ENCODE results near the gene OGFOD3. TPM values are rescaled to one million over a fixed set of nuclear protein-coding genes. Genes with fewer than 3 reads are reported as not detected.

Gene OGFOD3
- total RNA-seq, 1 experiment from 2014 or later, result 26.6 TPM

DNA sequence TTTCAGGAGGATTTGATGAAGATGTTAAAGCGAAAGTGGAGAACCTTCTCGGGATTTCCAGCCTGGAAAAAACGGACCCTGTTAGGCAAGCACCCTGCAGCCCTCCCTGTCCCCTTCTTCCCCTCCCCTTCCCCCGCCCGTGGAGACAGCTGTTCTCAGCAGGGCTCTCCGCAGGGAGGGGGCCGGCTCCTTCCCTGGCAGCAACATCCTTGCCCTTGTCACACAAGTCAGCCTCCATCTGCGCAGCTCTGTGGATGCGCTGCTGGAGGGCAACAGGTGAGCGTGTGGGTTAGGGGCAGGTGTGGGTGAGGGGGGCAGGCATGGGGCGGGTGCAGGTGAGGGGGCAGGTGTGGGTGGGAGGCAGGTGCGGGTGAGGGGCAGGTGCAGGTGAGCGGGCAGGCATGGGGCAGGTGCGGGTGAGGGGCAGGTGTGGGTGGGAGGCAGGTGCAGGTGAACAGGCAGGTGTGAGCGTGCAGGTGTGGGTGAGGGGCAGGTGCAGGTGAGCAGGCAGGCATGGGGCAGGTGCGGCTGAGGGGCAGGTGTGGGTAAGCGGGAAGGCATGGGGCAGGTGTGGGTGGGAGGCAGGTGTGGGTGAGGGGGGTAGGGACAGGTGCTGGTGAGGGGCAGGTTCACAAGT lies 22.7 kb upstream of the OGFOD3 start:
- H3K9me3 ChIP-seq (ENCODE audit: insufficient read depth, low read depth), result no peaks in the 10 kb centered on the region
- H3K79me2 ChIP-seq (ENCODE audit: low read depth), result no peaks in the 10 kb centered on the region
- H3K27ac ChIP-seq, result no peak overlapping the region
- H3K4me2 ChIP-seq, result no peak overlapping the region
- no peak for TF ChIP-seq EZH2 (IDR thresholded peaks at IDR 0.05; ENCODE audit: low read depth)
- TF ChIP-seq, protein P1, sequence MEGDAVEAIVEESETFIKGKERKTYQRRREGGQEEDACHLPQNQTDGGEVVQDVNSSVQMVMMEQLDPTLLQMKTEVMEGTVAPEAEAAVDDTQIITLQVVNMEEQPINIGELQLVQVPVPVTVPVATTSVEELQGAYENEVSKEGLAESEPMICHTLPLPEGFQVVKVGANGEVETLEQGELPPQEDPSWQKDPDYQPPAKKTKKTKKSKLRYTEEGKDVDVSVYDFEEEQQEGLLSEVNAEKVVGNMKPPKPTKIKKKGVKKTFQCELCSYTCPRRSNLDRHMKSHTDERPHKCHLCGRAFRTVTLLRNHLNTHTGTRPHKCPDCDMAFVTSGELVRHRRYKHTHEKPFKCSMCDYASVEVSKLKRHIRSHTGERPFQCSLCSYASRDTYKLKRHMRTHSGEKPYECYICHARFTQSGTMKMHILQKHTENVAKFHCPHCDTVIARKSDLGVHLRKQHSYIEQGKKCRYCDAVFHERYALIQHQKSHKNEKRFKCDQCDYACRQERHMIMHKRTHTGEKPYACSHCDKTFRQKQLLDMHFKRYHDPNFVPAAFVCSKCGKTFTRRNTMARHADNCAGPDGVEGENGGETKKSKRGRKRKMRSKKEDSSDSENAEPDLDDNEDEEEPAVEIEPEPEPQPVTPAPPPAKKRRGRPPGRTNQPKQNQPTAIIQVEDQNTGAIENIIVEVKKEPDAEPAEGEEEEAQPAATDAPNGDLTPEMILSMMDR (conservative IDR thresholded peaks at IDR 0.05), result no peak
- POLR2A ChIA-PET (ENCODE audit: unreplicated experiment), result no interaction called here
- H3K36me3 ChIP-seq (ENCODE audit: low read depth), result no peaks in the 10 kb centered on the region
- no peak overlapping the region for H3K4me3 ChIP-seq
- no peak for DNase-seq
- CTCF ChIA-PET, result no interaction called here
- H2AFZ ChIP-seq, result no peak overlapping the region
- intact Hi-C loops (cut with micrococcal nuclease; ENCODE audit: unreplicated experiment), result no loop called here
- H3K27me3 ChIP-seq (ENCODE audit: insufficient read depth, low read depth), result no peaks in the 10 kb centered on the region
- no peaks in the 10 kb centered on the region for H4K20me1 ChIP-seq (ENCODE audit: insufficient read depth)
- H3K9me2 ChIP-seq (ENCODE audit: insufficient read depth), result no peaks in the 10 kb centered on the region
- BruUV-seq (replicated peaks), result no TSS peak
- no peaks in the 10 kb centered on the region for H3K4me1 ChIP-seq (replicated peaks; ENCODE audit: insufficient read depth)
- H3F3A ChIP-seq (ENCODE audit: insufficient read depth, low read depth), result no peaks in the 10 kb centered on the region

DNA sequence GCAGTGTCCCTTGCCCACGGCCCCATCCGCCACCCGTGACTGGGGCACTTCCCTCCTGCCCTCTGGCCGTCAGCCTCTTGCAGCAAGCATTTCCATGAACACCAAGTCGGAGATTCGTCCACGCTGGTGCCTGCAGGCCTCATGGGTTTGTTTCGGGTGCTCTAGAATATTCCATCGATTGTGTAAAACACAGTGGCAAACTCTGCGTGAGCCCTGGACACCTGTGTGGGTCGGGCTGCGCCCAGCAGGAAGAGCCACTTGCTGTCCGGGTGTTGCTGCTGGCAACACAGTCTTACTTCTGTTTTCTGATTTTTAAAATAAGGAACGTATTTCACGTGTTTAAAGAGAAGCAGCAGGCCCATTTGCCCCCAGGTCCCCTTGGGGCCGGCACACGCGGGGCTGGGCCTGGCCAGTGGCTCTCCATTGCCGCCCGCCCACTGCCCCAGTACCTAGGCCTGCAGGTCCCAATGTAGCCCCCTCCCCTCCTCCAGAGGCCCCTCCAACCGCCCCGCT lies 22.1 kb upstream of the OGFOD3 start:
- CTCF ChIA-PET, result no interaction called here
- POLR2A ChIA-PET (ENCODE audit: unreplicated experiment), result no interaction called here
- no TSS peak for BruUV-seq (replicated peaks)

DNA sequence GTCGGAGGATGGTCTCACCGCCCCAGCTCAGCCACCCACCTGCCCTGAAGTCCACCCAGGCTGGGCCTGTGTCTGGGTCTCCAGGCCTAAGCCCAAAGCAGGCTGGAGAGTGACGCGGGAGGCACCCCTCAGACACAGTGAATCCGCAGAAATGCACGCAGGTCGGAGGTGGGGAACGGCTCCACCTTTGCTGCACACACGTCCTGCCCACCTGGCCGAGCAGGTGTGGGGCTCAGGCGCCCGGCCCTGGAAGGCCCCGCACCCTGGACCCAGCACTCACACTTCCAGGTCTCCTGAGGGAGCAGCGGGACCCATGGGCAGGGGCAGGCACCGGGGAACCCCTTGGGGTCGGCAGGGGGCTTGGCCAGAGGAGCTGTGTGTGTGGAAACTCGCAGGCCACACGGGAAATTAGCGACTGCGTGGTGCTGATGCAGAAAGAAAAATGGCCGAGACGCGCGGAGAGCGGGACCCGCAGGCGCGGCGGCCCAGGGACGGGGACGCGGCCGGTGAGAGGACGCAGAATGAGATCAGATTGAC lies 21.5 kb upstream of the OGFOD3 start:
- POLR2A ChIA-PET (ENCODE audit: unreplicated experiment), result no interaction called here
- Histone ChIP-seq H3K9me2 (ENCODE audit: insufficient read depth) (no peaks in the 10 kb centered on the region), H3K4me2 (no peak overlapping the region), H4K20me1 (ENCODE audit: insufficient read depth) (no peaks in the 10 kb centered on the region), H3K27ac (no peak overlapping the region), H3K4me1 (replicated peaks; ENCODE audit: insufficient read depth) (no peaks in the 10 kb centered on the region), H3K36me3 (ENCODE audit: low read depth) (no peaks in the 10 kb centered on the region), H3K79me2 (ENCODE audit: low read depth) (no peaks in the 10 kb centered on the region), H3K4me3 (no peak overlapping the region), H2AFZ (no peak overlapping the region), H3K27me3 (ENCODE audit: insufficient read depth, low read depth) (no peaks in the 10 kb centered on the region), H3K9me3 (ENCODE audit: insufficient read depth, low read depth) (no peaks in the 10 kb centered on the region), H3F3A (ENCODE audit: insufficient read depth, low read depth) (no peaks in the 10 kb centered on the region)
- intact Hi-C loops (cut with micrococcal nuclease; ENCODE audit: unreplicated experiment), result no loop called here
- no peak for DNase-seq
- no TSS peak for BruUV-seq (replicated peaks)
- TF ChIP-seq, protein P1 (conservative IDR thresholded peaks at IDR 0.05), result no peak
- TF ChIP-seq EZH2 (IDR thresholded peaks at IDR 0.05; ENCODE audit: low read depth), result no peak
- CTCF ChIA-PET, result no interaction called here

More for the DNA sequence above, 22.1 kb upstream of the OGFOD3 start:
- DNase-seq, result no peak
- Histone ChIP-seq H3F3A (ENCODE audit: insufficient read depth, low read depth) (no peaks in the 10 kb centered on the region), H3K36me3 (ENCODE audit: low read depth) (no peaks in the 10 kb centered on the region), H3K9me3 (ENCODE audit: insufficient read depth, low read depth) (no peaks in the 10 kb centered on the region), H3K27ac (no peak overlapping the region), H3K79me2 (ENCODE audit: low read depth) (no peaks in the 10 kb centered on the region), H3K4me3 (no peak overlapping the region), H3K4me1 (replicated peaks; ENCODE audit: insufficient read depth) (no peaks in the 10 kb centered on the region), H3K27me3 (ENCODE audit: insufficient read depth, low read depth) (no peaks in the 10 kb centered on the region), H3K4me2 (no peak overlapping the region), H2AFZ (no peak overlapping the region), H3K9me2 (ENCODE audit: insufficient read depth) (no peaks in the 10 kb centered on the region), H4K20me1 (ENCODE audit: insufficient read depth) (no peaks in the 10 kb centered on the region)
- intact Hi-C loops (cut with micrococcal nuclease; ENCODE audit: unreplicated experiment), result no loop called here
- TF ChIP-seq EZH2 (IDR thresholded peaks at IDR 0.05; ENCODE audit: low read depth), result no peak
- TF ChIP-seq, protein P1 (conservative IDR thresholded peaks at IDR 0.05), result no peak

All from PC-9 (cell line).